ENCODE data around the gene IFIH1. TPM values are rescaled to one million over a fixed set of nuclear protein-coding genes. Genes with fewer than 3 reads are reported as not detected.

The IFIH1 gene
- total and polyA plus RNA-seq, 9 of the 15 experiments (the other 6 are each of a cell fraction or from before 2014, with no cell fraction given) = 0.15 to 1.2 (median 0.60) TPM; not detected in 1

DNA sequence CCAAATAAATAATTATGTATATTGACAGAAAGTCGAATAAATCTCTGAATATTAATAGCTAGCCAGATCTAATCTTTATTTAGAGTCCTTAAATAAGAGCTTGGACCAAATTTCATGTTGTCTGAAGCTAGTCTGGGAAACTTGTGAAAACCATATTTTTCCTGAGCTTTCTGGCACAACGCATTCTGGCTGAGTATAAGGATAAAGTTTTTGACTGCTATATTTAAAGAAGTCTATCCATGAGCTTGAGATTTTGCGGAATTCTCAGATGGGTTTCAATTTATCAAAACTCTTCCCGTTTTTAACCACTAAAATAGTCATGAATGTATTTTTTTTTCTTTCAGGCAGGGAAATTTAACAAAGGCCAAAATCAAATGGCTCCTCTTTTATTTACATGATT lies 99.1 kb downstream of the IFIH1 start:
- H3K79me2 ChIP-seq (ENCODE audit: control insufficient read depth, insufficient read depth, low read length) = no peaks in the 10 kb centered on the region
- in situ Hi-C loops (cut with MboI) = no loop called here
- TF ChIP-seq, protein P1, sequence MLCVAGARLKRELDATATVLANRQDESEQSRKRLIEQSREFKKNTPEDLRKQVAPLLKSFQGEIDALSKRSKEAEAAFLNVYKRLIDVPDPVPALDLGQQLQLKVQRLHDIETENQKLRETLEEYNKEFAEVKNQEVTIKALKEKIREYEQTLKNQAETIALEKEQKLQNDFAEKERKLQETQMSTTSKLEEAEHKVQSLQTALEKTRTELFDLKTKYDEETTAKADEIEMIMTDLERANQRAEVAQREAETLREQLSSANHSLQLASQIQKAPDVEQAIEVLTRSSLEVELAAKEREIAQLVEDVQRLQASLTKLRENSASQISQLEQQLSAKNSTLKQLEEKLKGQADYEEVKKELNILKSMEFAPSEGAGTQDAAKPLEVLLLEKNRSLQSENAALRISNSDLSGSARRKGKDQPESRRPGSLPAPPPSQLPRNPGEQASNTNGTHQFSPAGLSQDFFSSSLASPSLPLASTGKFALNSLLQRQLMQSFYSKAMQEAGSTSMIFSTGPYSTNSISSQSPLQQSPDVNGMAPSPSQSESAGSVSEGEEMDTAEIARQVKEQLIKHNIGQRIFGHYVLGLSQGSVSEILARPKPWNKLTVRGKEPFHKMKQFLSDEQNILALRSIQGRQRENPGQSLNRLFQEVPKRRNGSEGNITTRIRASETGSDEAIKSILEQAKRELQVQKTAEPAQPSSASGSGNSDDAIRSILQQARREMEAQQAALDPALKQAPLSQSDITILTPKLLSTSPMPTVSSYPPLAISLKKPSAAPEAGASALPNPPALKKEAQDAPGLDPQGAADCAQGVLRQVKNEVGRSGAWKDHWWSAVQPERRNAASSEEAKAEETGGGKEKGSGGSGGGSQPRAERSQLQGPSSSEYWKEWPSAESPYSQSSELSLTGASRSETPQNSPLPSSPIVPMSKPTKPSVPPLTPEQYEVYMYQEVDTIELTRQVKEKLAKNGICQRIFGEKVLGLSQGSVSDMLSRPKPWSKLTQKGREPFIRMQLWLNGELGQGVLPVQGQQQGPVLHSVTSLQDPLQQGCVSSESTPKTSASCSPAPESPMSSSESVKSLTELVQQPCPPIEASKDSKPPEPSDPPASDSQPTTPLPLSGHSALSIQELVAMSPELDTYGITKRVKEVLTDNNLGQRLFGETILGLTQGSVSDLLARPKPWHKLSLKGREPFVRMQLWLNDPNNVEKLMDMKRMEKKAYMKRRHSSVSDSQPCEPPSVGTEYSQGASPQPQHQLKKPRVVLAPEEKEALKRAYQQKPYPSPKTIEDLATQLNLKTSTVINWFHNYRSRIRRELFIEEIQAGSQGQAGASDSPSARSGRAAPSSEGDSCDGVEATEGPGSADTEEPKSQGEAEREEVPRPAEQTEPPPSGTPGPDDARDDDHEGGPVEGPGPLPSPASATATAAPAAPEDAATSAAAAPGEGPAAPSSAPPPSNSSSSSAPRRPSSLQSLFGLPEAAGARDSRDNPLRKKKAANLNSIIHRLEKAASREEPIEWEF (CRISPR knock-in tag; IDR thresholded peaks at IDR 0.05) = no peak
- no peak for TF ChIP-seq ZBTB7A (IDR thresholded peaks at IDR 0.05; ENCODE audit: borderline replicate concordance, control insufficient read depth, low read depth, low read length)
- TF ChIP-seq KLF10 (CRISPR knock-in tag; IDR thresholded peaks at IDR 0.05) = no peak
- no peak for TF ChIP-seq ZNF444 (CRISPR knock-in tag; IDR thresholded peaks at IDR 0.05)
- no peak for TF ChIP-seq ZEB2 (IDR thresholded peaks at IDR 0.05)
- TF ChIP-seq, protein P2, sequence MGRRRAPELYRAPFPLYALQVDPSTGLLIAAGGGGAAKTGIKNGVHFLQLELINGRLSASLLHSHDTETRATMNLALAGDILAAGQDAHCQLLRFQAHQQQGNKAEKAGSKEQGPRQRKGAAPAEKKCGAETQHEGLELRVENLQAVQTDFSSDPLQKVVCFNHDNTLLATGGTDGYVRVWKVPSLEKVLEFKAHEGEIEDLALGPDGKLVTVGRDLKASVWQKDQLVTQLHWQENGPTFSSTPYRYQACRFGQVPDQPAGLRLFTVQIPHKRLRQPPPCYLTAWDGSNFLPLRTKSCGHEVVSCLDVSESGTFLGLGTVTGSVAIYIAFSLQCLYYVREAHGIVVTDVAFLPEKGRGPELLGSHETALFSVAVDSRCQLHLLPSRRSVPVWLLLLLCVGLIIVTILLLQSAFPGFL (CRISPR knock-in tag; IDR thresholded peaks at IDR 0.05) = no peak
- TF ChIP-seq ZNF384 (IDR thresholded peaks at IDR 0.05; ENCODE audit: low read depth, low read length) = no peak
- no peak for TF ChIP-seq U2AF1 (optimal IDR thresholded peaks at IDR 0.05; ENCODE audit: low read depth, low read length)
- no peak for TF ChIP-seq BCOR (IDR thresholded peaks at IDR 0.05)
- no peak for TF ChIP-seq MEIS2 (IDR thresholded peaks at IDR 0.05; ENCODE audit: partially characterized antibody)
- no peak for TF ChIP-seq SRSF1 (IDR thresholded peaks at IDR 0.05; ENCODE audit: low read depth, low read length)
- no peak for TF ChIP-seq SNIP1 (IDR thresholded peaks at IDR 0.05; ENCODE audit: low read depth)
- TF ChIP-seq RFX7 (CRISPR knock-in tag; IDR thresholded peaks at IDR 0.05) = no peak
- TF ChIP-seq, protein P3, sequence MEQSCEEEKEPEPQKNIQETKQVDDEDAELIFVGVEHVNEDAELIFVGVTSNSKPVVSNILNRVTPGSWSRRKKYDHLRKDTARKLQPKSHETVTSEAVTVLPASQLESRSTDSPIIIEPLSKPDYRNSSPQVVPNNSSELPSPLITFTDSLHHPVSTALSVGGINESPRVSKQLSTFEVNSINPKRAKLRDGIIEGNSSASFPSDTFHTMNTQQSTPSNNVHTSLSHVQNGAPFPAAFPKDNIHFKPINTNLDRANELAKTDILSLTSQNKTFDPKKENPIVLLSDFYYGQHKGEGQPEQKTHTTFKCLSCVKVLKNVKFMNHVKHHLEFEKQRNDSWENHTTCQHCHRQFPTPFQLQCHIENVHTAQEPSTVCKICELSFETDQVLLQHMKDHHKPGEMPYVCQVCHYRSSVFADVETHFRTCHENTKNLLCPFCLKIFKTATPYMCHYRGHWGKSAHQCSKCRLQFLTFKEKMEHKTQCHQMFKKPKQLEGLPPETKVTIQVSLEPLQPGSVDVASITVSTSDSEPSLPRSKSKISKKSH (CRISPR knock-in tag; IDR thresholded peaks at IDR 0.05) = no peak
- TF ChIP-seq CBFB (CRISPR knock-in tag; IDR thresholded peaks at IDR 0.05) = no peak
- TF ChIP-seq ZZZ3 (IDR thresholded peaks at IDR 0.05) = no peak
- TF ChIP-seq SRSF3 (IDR thresholded peaks at IDR 0.05; ENCODE audit: insufficient read depth, low read length) = no peak
- TF ChIP-seq MAFK (IDR thresholded peaks at IDR 0.05; ENCODE audit: low read length) = no peak

More for the DNA sequence above, 99.1 kb downstream of the IFIH1 start:
- Histone ChIP-seq H3K36me3 (ENCODE audit: control insufficient read depth, insufficient read depth, low read length) (no peaks in the 10 kb centered on the region), H2AFZ (ENCODE audit: low read depth, low read length) (no peak overlapping the region), H3K9ac (ENCODE audit: insufficient read depth in 1 of 2, low read depth in 2 of 2, low read length in 2 of 2) (no peak overlapping the region), H3K27ac (ENCODE audit: extremely low read depth, low read depth, low read length) (no peak overlapping the region), H3K4me3 (no peak overlapping the region), H3K27me3 (ENCODE audit: control insufficient read depth in 2 of 2, insufficient read depth in 2 of 2, low read length in 2 of 2) (no peaks in the 10 kb centered on the region), H3K9me1 (ENCODE audit: control insufficient read depth, insufficient read depth, low read length) (no peaks in the 10 kb centered on the region), H3K4me2 (ENCODE audit: insufficient read depth, low read length) (no peak overlapping the region), H3K9me3 (replicated peaks; ENCODE audit: control insufficient read depth, insufficient read depth, low read depth, low read length) (no peaks in the 10 kb centered on the region; the same call in 1 of the 2 replicates), H3K4me1 (replicated peaks in 1 of 2; ENCODE audit: control insufficient read depth in 2 of 2, insufficient read depth in 2 of 2, low read length in 2 of 2) (no peaks in the 10 kb centered on the region), H4K20me1 (replicated peaks; ENCODE audit: control insufficient read depth, insufficient read depth, low read length) (no peaks in the 10 kb centered on the region)
- intact Hi-C loops (cut with micrococcal nuclease) = no loop called here
- no peak for DNase-seq (ENCODE audit: extremely low read depth in 1 of 4, low spot score in 3 of 4)
- no TSS peak for BruUV-seq (replicated peaks)
- no peak for FAIRE-seq
- ATAC-seq = no peak
- ChIA-PET POLR2A (no interaction called here), CTCF (ENCODE audit: low intra/inter-chr PET ratio) (no interaction called here)
- under 1% methylated on average over 4 of the region's 4 CpGs for WGBS (ENCODE audit: insufficient coverage, low coverage, missing lambda C conversion rate)

All from K562 (cell line).